Stomach (tissue), 9 donors: ENCODE results near the gene LY9. TPM values are rescaled to one million over a fixed set of nuclear protein-coding genes. Genes with fewer than 3 reads are reported as not detected.

Source experiments
- DNase-seq, 2 donors: peaks; one replicate each; pipeline versions ENCODE4 v3.0.0 to v3.0.0-alpha.2; 2013 to 2019
- H3K27ac ChIP-seq, 5 donors: fragments of 200-600 bp in 4 of 5; sonication (generic) in 4 of 5; one replicate each; pipeline ENCODE4 v1.5.1; 2013 to 2019; ENCODE audit warnings: mild to moderate bottlenecking in 1 of 5, moderate library complexity in 1 of 5
- H3K27me3 ChIP-seq, 3 donors: fragments of 200-600 bp; sonication (generic); one replicate each; pipeline ENCODE4 v1.5.1; 2017 to 2019; ENCODE audit warnings: mixed run types in 1 of 3
- H3K36me3 ChIP-seq, 4 donors: fragments of 200-600 bp; sonication (generic); 1 replicate in 3 of 4; 2 replicates in 1 of 4; pipeline ENCODE4 v1.5.1; 2016 to 2019
- H3K4me1 ChIP-seq, 4 donors: fragments of 200-600 bp; sonication (generic); one replicate each; pipeline ENCODE4 v1.5.1; 2016 to 2019
- H3K4me3 ChIP-seq, 4 donors: fragments of 200-600 bp; sonication (generic) in 3 of 4; one replicate each; pipeline ENCODE4 v1.5.1; 2016 to 2019; ENCODE audit warnings: mild to moderate bottlenecking in 1 of 4
- H3K9me3 ChIP-seq, 4 donors: fragments of 200-600 bp; sonication (generic); one replicate each; pipeline ENCODE4 v1.5.1; 2016 to 2019
- EP300 ChIP-seq: sonication (generic); formaldehyde crosslinking; IDR thresholded peaks from one replicate; pipeline ENCODE4 v1.6.1; 2017; ENCODE audit warnings: antibody characterized with exemption
- POLR2A ChIP-seq, 4 donors: fragments of 450-650 bp; IDR thresholded peaks; one replicate each; pipeline ENCODE4 v1.6.1; 2016; ENCODE audit warnings: antibody characterized with exemption in 4 of 4, control low read depth in 2 of 4, mild to moderate bottlenecking in 1 of 4, moderate library complexity in 1 of 4
- POLR2AphosphoS5 ChIP-seq, 3 donors: sonication (generic); formaldehyde crosslinking; IDR thresholded peaks; one replicate each; pipeline ENCODE4 v1.6.1; 2016; ENCODE audit warnings: antibody characterized with exemption in 3 of 3
- WGBS, 5 donors: extraction: QIAGEN DNeasy Blood & Tissue Kit in 3 of 5; methylation state at CpG; one replicate each; pipeline versions ENCODE4 v1.1.5 to v1.1.7; 2013 to 2018; 5-methylcytosine and 5-hydroxymethylcytosine counted together
- intact Hi-C: fragments of 100-400 bp; cut with DNase I; formaldehyde crosslinking; loops from one replicate; pipeline ENCODE4 v1.15.1; 2023; ENCODE audit warnings: low total_unique reads
- polyA plus RNA-seq, 3 donors: library from polyadenylated mRNA; stranded (reverse); fragments of 200-250 nt; gene quantifications; one replicate each; pipeline ENCODE4 v1.2.3, GENCODE V29; 2013
- total RNA-seq, 5 donors: library from RNA; depleted of rRNA; stranded (reverse); fragments of >200 nt; gene quantifications; one replicate each; pipeline versions ENCODE4 v1.1.0 to v1.2.3, GENCODE V29; 2014 to 2016
- TF ChIP-seq, protein P1 (sequence below), 7 experiments: fragments of 450-650 bp in 4 of 7; fragments of 200-600 bp in 3 of 7; sonication (generic) in 3 of 7; IDR thresholded peaks; one replicate each; pipeline ENCODE4 v1.5.1; 2016 to 2019; ENCODE audit warnings: antibody characterized with exemption in 7 of 7, control low read depth in 2 of 7, mild to moderate bottlenecking in 1 of 7
- donor health status: healthy with polysubstance abuse.
- donor health status: Bipolar disorder and iron deficiency.
- donor health status: healthy.

LY9 gene
- total and polyA plus RNA-seq, 8 donors: 0.25 to 7.5 (median 1.2) TPM; not detected in 2

DNA sequence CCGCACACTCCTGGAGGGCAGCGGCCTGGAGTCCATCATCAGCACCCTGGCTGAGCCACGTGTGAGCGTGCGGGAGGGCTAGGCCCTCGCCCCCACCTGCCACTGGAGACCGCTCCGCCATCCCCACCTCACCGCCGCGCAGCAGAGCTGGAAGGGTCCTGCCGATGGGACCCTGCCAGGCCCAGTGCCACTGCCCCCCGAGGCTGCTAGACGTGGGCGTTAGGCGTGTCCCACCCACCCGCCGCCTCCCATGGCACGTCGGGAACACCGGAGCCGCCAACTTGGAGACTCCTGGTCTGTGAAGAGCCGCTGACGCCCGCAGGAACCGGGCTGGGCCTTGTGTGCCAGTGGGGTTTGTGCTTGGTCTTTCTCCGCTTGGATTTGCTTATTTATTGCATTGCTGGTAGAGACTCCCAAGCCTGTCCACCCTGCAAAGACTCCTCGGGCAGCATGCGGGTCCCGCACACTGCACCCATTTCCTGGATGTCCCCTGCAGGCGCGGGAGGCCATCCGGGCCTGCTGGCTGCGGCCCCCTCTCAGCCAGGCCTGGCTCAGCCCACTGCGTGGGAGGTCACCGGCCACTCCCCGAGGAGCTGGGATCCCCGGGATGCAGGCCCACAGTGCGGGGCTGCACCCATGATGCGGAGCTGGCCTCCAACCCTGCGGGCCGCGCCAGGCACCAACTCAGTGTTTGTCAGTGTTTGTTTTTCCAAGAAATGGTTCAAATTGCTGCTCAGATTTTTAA is 6.0 kb downstream of the LY9 start:
- Histone ChIP-seq H3K9me3 (peaks cover 0 to 12% (median 8%) of the 10 kb centered on the region in 4 donors), H3K36me3 (no peaks in the 10 kb centered on the region), H3K27ac (no peak overlapping the region), H3K4me1 (no peaks in the 10 kb centered on the region), H3K4me3 (no peak overlapping the region), H3K27me3 (no peaks in the 10 kb centered on the region)
- intact Hi-C loops: no loop called here
- TF ChIP-seq EP300 (no peak), POLR2A (IDR thresholded peaks at IDR 0.05) (no peak), POLR2AphosphoS5 (IDR thresholded peaks at IDR 0.05) (no peak)
- TF ChIP-seq, protein P1, sequence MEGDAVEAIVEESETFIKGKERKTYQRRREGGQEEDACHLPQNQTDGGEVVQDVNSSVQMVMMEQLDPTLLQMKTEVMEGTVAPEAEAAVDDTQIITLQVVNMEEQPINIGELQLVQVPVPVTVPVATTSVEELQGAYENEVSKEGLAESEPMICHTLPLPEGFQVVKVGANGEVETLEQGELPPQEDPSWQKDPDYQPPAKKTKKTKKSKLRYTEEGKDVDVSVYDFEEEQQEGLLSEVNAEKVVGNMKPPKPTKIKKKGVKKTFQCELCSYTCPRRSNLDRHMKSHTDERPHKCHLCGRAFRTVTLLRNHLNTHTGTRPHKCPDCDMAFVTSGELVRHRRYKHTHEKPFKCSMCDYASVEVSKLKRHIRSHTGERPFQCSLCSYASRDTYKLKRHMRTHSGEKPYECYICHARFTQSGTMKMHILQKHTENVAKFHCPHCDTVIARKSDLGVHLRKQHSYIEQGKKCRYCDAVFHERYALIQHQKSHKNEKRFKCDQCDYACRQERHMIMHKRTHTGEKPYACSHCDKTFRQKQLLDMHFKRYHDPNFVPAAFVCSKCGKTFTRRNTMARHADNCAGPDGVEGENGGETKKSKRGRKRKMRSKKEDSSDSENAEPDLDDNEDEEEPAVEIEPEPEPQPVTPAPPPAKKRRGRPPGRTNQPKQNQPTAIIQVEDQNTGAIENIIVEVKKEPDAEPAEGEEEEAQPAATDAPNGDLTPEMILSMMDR (IDR thresholded peaks at IDR 0.05): no peak
- 93 to 98% (median 96%) methylated on average over 16 to 43 of the region's 43 CpGs for WGBS, 5 donors
- no peak for DNase-seq

DNA sequence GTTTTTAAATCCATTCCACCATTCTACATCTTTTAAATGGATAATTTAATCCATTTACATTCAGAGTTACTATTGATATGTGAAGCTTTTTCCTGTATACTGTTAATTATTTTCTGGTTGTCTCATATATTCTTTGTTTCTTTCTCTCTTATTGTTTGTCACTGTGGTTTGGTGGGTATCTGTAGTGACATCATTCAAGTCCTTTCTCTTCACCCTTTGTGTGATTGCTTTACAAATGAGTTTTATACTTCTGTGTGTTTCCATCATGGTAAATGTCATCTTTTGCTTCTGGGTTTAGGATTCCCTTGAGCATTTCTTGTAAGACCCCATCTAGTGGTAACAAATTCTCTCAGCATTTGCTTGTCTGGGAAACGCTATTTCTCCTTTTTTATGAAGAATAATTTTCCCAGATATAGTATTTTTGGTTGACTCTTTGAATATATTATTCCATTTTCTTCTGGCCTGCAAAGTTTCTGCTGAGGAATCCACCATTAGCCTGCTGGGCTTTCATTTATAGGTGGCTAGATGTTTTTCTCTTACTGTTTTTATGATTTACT is 10.2 kb downstream of the LY9 start:
- no peak overlapping the region for H3K27ac ChIP-seq
- intact Hi-C loops: no loop called here
- no peak for DNase-seq
- peaks cover 4 to 27% (median 18%) of the 10 kb centered on the region in 4 donors for H3K9me3 ChIP-seq
- H3K27me3 ChIP-seq: no peaks in the 10 kb centered on the region
- no peak overlapping the region for H3K4me3 ChIP-seq
- peaks cover 0 to 4% (median 0%) of the 10 kb centered on the region in 4 donors for H3K4me1 ChIP-seq
- 58 to 81% (median 72%) methylated on average over 1 of the region's 1 CpG for whole genome bisulfite sequencing, 5 donors
- no peaks in the 10 kb centered on the region for H3K36me3 ChIP-seq
- TF ChIP-seq, protein P1 (IDR thresholded peaks at IDR 0.05): no peak
- no peak for TF ChIP-seq POLR2AphosphoS5 (IDR thresholded peaks at IDR 0.05)
- no peak for TF ChIP-seq POLR2A (IDR thresholded peaks at IDR 0.05)
- TF ChIP-seq EP300: no peak

DNA sequence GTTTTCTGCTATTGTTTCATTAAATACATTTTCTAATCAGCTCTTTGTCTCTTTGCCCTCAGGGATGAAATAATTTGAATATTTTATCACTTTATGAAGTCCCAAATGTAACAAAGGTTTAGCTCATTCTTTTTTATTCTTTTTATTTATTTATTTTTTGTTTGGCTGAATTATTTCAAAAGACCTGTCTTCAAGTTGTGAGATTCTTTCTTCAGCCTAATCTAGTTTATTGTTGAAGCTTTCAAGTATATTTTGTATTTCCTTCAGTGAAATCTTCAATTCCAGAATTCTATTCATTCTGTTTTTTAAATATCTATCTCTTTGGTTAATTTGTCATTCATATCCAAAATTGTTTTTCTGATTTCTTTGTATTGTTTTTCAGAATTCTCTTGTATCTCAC is 10.8 kb downstream of the LY9 start:
- H3K9me3 ChIP-seq: peaks cover 4 to 27% (median 18%) of the 10 kb centered on the region in 4 donors
- no peak overlapping the region for H3K4me3 ChIP-seq
- TF ChIP-seq EP300: no peak
- TF ChIP-seq, protein P1 (IDR thresholded peaks at IDR 0.05): no peak
- no peak for TF ChIP-seq POLR2A (IDR thresholded peaks at IDR 0.05)
- no peak for TF ChIP-seq POLR2AphosphoS5 (IDR thresholded peaks at IDR 0.05)
- intact Hi-C loops: no loop called here
- no peak overlapping the region for H3K27ac ChIP-seq
- H3K4me1 ChIP-seq: peaks cover 0 to 5% (median 0%) of the 10 kb centered on the region in 4 donors
- no peak for DNase-seq
- H3K27me3 ChIP-seq: no peaks in the 10 kb centered on the region
- H3K36me3 ChIP-seq: no peaks in the 10 kb centered on the region

DNA sequence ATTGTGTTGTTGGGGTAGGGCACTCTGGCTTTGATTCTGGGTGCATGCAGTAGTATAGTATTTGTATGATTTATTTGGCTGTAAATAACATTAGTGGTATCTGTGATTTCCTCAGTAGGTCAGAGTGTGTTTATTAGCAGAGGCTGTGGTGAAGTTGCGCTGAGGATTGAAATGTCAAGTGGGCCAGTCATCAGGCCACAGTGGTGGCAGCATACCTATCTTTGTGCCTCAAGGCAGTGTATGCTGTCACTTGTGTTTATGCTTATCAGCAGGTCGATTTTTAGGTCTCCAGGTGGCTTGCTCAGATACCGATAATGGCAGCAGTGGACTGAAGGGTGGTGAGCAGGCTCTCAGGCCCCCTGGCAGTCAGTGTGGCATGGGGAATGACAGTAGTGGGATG is 11.3 kb downstream of the LY9 start:
- DNase-seq: no peak
- Histone ChIP-seq H3K36me3 (no peaks in the 10 kb centered on the region), H3K27me3 (no peaks in the 10 kb centered on the region), H3K4me3 (no peak overlapping the region), H3K4me1 (peaks cover 0 to 5% (median 0%) of the 10 kb centered on the region in 4 donors), H3K27ac (no peak overlapping the region), H3K9me3 (peaks cover 4 to 27% (median 18%) of the 10 kb centered on the region in 4 donors)
- intact Hi-C loops: no loop called here
- 78 to 83% (median 81%) methylated on average over 3 of the region's 3 CpGs for WGBS, 5 donors
- TF ChIP-seq POLR2A (IDR thresholded peaks at IDR 0.05): no peak
- TF ChIP-seq, protein P1 (IDR thresholded peaks at IDR 0.05): no peak
- TF ChIP-seq EP300: no peak
- TF ChIP-seq POLR2AphosphoS5 (IDR thresholded peaks at IDR 0.05): no peak
